ENCODE data around the gene OR52E8. TPM values are rescaled to one million over a fixed set of nuclear protein-coding genes. Genes with fewer than 3 reads are reported as not detected.

Gene OR52E8
- total RNA-seq, 2 experiments from 2014 or later = not detected

GRCh38 chr11:5865826-5866225, 8.3 kb upstream of the OR52E8 start:
- Mint-ChIP-seq H3K9me3 (peaks cover 5% of the 10 kb centered on the region), H3K36me3 (ENCODE audit: low read depth) (no peaks in the 10 kb centered on the region), H3K4me1 (ENCODE audit: low read depth) (no peaks in the 10 kb centered on the region), H3K27me3 (peaks cover 11% of the 10 kb centered on the region), H3K27ac (no peak overlapping the region), H3K4me3 (no peak overlapping the region)
- ATAC-seq (ENCODE audit: poor library complexity) = no peak
- intact Hi-C loops (cut with DNase I, micrococcal nuclease) = no loop called here
- ChIA-PET POLR2A (no interaction called here), CTCF (no interaction called here)
- Histone ChIP-seq H3K27me3 (ENCODE audit: control insufficient read depth in 1 of 2, insufficient read depth in 2 of 2, low read length in 2 of 2) (peaks cover 0 to 4% of the 10 kb centered on the region in 2 experiments), H3K9me3 (ENCODE audit: control insufficient read depth in 1 of 2, insufficient read depth in 1 of 2, low read length in 2 of 2) (no peaks in the 10 kb centered on the region), H3K4me3 (ENCODE audit: low read length) (no peak overlapping the region), H3K4me1 (ENCODE audit: insufficient read depth, low read length) (no peaks in the 10 kb centered on the region), H3K36me3 (ENCODE audit: insufficient read depth, low read length) (no peaks in the 10 kb centered on the region), H3K27ac (ENCODE audit: low read depth in 1 of 2, low read length in 2 of 2) (no peak overlapping the region)
- no peak for DNase-seq
- TF ChIP-seq CTCF (IDR thresholded peaks at IDR 0.05) = no peak

- intact Hi-C loops (cut with DNase I, micrococcal nuclease) = no loop called here
- Mint-ChIP-seq H3K27ac (no peak overlapping the region), H3K4me3 (no peak overlapping the region), H3K36me3 (ENCODE audit: low read depth) (no peaks in the 10 kb centered on the region), H3K4me1 (ENCODE audit: low read depth) (no peaks in the 10 kb centered on the region), H3K9me3 (peaks cover 4% of the 10 kb centered on the region), H3K27me3 (peaks cover 17% of the 10 kb centered on the region)
- CTCF ChIA-PET = no interaction called here
- Histone ChIP-seq H3K27me3 (ENCODE audit: control insufficient read depth in 1 of 2, insufficient read depth in 2 of 2, low read length in 2 of 2) (peaks cover 5 to 7% of the 10 kb centered on the region in 2 experiments), H3K36me3 (ENCODE audit: insufficient read depth, low read length) (no peaks in the 10 kb centered on the region), H3K27ac (ENCODE audit: low read depth in 1 of 2, low read length in 2 of 2) (no peak overlapping the region), H3K4me1 (ENCODE audit: insufficient read depth, low read length) (no peaks in the 10 kb centered on the region), H3K9me3 (ENCODE audit: control insufficient read depth in 1 of 2, insufficient read depth in 1 of 2, low read length in 2 of 2) (no peaks in the 10 kb centered on the region), H3K4me3 (ENCODE audit: low read length) (no peak overlapping the region)
- DNase-seq (no peak), ATAC-seq (ENCODE audit: poor library complexity) (no peak)
- no peak for TF ChIP-seq CTCF (IDR thresholded peaks at IDR 0.05)
- POLR2A ChIA-PET = no interaction called here
Measured at GRCh38 chr11:5851002-5851401, 6.5 kb downstream of the OR52E8 start.

GRCh38 chr11:5847711-5848110, 9.8 kb downstream of the OR52E8 start:
- H3K4me1 Mint-ChIP-seq (ENCODE audit: low read depth) = no peaks in the 10 kb centered on the region

More at GRCh38 chr11:5847711-5848110, 9.8 kb downstream of the OR52E8 start:
- Mint-ChIP-seq H3K27me3 (peaks cover 3% of the 10 kb centered on the region), H3K36me3 (ENCODE audit: low read depth) (no peaks in the 10 kb centered on the region), H3K4me3 (no peak overlapping the region), H3K9me3 (peaks cover 2% of the 10 kb centered on the region), H3K27ac (no peak overlapping the region)
- H3K36me3 ChIP-seq (ENCODE audit: insufficient read depth, low read length) = no peaks in the 10 kb centered on the region
- intact Hi-C loops (cut with DNase I, micrococcal nuclease) = no loop called here
- H3K27me3 ChIP-seq (ENCODE audit: control insufficient read depth in 1 of 2, insufficient read depth in 2 of 2, low read length in 2 of 2) = peaks cover 0 to 3% of the 10 kb centered on the region in 2 experiments
- ChIA-PET POLR2A (no interaction called here), CTCF (interaction anchor here (0.6 kb wide), 1 partner anchor 943 kb away, joined by 3 read pairs; no protein-coding TSS in a partner anchor)
- no peak overlapping the region for H3K4me3 ChIP-seq (ENCODE audit: low read length)
- H3K9me3 ChIP-seq (ENCODE audit: control insufficient read depth in 1 of 2, insufficient read depth in 1 of 2, low read length in 2 of 2) = no peaks in the 10 kb centered on the region
- TF ChIP-seq CTCF (IDR thresholded peaks at IDR 0.05) = no peak
- H3K4me1 ChIP-seq (ENCODE audit: insufficient read depth, low read length) = no peaks in the 10 kb centered on the region
- DNase-seq = no peak
- ATAC-seq (ENCODE audit: poor library complexity) = no peak
- H3K27ac ChIP-seq (ENCODE audit: low read depth in 1 of 2, low read length in 2 of 2) = no peak overlapping the region
